ENCODE data around the gene SLC51A. TPM values are rescaled to one million over a fixed set of nuclear protein-coding genes. Genes with fewer than 3 reads are reported as not detected.

SLC51A gene
- total and polyA plus RNA-seq, 9 of the 15 experiments (the other 6 are each of a cell fraction or from before 2014, with no cell fraction given): 0.35 to 0.38 TPM; not detected in 7

GRCh38 chr3:196175116-196175625 is 41.2 kb upstream of the SLC51A start:
- H3K4me1 ChIP-seq (replicated peaks in 1 of 2; ENCODE audit: control insufficient read depth in 2 of 2, insufficient read depth in 2 of 2, low read length in 2 of 2): peaks cover 28 to 38% of the 10 kb centered on the region in 2 experiments; a peak in 4 of 5 replicates
- H3K4me3 ChIP-seq: no peak overlapping the region
- no peaks in the 10 kb centered on the region for H3K27me3 ChIP-seq (ENCODE audit: control insufficient read depth in 2 of 2, insufficient read depth in 2 of 2, low read length in 2 of 2)
- no peaks in the 10 kb centered on the region for H3K9me1 ChIP-seq (ENCODE audit: control insufficient read depth, insufficient read depth, low read length)
- no peak overlapping the region for H3K27ac ChIP-seq (ENCODE audit: extremely low read depth, low read depth, low read length)
- ATAC-seq (no peak), DNase-seq (ENCODE audit: extremely low read depth in 1 of 4, low spot score in 3 of 4) (no peak), FAIRE-seq (no peak)
- BruUV-seq (replicated peaks): no TSS peak
- intact Hi-C loops (cut with micrococcal nuclease): no loop called here
- ChIA-PET POLR2A (interaction anchor here (1.8 kb wide), 1 partner anchor 19 kb away, joined by 4 read pairs; no protein-coding TSS in a partner anchor), CTCF (ENCODE audit: low intra/inter-chr PET ratio) (no interaction called here)
- WGBS (ENCODE audit: insufficient coverage, low coverage, missing lambda C conversion rate): 82% methylated on average over 17 of the region's 19 CpGs
- no peaks in the 10 kb centered on the region for H3K36me3 ChIP-seq (ENCODE audit: control insufficient read depth, insufficient read depth, low read length)
- H3K79me2 ChIP-seq (ENCODE audit: control insufficient read depth, insufficient read depth, low read length): no peaks in the 10 kb centered on the region
- no peaks in the 10 kb centered on the region for H4K20me1 ChIP-seq (replicated peaks; ENCODE audit: control insufficient read depth, insufficient read depth, low read length)
- H3K4me2 ChIP-seq (ENCODE audit: insufficient read depth, low read length): no peak overlapping the region
- no peak overlapping the region for H2AFZ ChIP-seq (ENCODE audit: low read depth, low read length)
- in situ Hi-C loops (cut with MboI): no loop called here
- no peaks in the 10 kb centered on the region for H3K9me3 ChIP-seq (replicated peaks; ENCODE audit: control insufficient read depth, insufficient read depth, low read depth, low read length)
- no peak overlapping the region for H3K9ac ChIP-seq (ENCODE audit: insufficient read depth in 1 of 2, low read depth in 2 of 2, low read length in 2 of 2)
- TF ChIP-seq ZHX1 (conservative IDR thresholded peaks at IDR 0.05; ENCODE audit: low read length): no peak
- no peak for TF ChIP-seq HDAC8 (tag; IDR thresholded peaks at IDR 0.05)
- TF ChIP-seq PTRF (tag; IDR thresholded peaks at IDR 0.05): no peak
- TF ChIP-seq RFX5 (IDR thresholded peaks at IDR 0.05; ENCODE audit: low read depth, low read length): no peak
- TF ChIP-seq GTF2E2 (tag; IDR thresholded peaks at IDR 0.05): no peak
- TF ChIP-seq GMEB1 (CRISPR knock-in tag; IDR thresholded peaks at IDR 0.05): no peak
- TF ChIP-seq HMGXB4 (CRISPR knock-in tag; IDR thresholded peaks at IDR 0.05): no peak
- no peak for TF ChIP-seq ETV5 (CRISPR knock-in tag; IDR thresholded peaks at IDR 0.05; ENCODE audit: low read depth)
- no peak for TF ChIP-seq PBX2 (CRISPR knock-in tag; IDR thresholded peaks at IDR 0.05; ENCODE audit: low read depth)
- TF ChIP-seq PBX2 (tag; conservative IDR thresholded peaks at IDR 0.05; ENCODE audit: low read depth): no peak
- no peak for TF ChIP-seq CREBBP (IDR thresholded peaks at IDR 0.05; ENCODE audit: low read depth, low read length)
- TF ChIP-seq SRSF1 (IDR thresholded peaks at IDR 0.05; ENCODE audit: low read depth, low read length): no peak
- TF ChIP-seq MCM2 (IDR thresholded peaks at IDR 0.05; ENCODE audit: low read depth): no peak
- no peak for TF ChIP-seq RB1 (IDR thresholded peaks at IDR 0.05; ENCODE audit: low read depth)

All from K562 (cell line).